Activated CD8-positive, alpha-beta memory T cell treated with anti-CD3 and anti-CD28 coated beads, Interleukin-2, amount 50 U/mL, for 24 hours (primary cell): ENCODE results near the gene MTG2.

ENCODE experiments used
- DNase-seq: peaks from one replicate; pipeline ENCODE4 v3.0.0-alpha.2; 2020; ENCODE audit errors: extremely low read depth

The MTG2 gene, protein sequence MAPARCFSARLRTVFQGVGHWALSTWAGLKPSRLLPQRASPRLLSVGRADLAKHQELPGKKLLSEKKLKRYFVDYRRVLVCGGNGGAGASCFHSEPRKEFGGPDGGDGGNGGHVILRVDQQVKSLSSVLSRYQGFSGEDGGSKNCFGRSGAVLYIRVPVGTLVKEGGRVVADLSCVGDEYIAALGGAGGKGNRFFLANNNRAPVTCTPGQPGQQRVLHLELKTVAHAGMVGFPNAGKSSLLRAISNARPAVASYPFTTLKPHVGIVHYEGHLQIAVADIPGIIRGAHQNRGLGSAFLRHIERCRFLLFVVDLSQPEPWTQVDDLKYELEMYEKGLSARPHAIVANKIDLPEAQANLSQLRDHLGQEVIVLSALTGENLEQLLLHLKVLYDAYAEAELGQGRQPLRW

DNA sequence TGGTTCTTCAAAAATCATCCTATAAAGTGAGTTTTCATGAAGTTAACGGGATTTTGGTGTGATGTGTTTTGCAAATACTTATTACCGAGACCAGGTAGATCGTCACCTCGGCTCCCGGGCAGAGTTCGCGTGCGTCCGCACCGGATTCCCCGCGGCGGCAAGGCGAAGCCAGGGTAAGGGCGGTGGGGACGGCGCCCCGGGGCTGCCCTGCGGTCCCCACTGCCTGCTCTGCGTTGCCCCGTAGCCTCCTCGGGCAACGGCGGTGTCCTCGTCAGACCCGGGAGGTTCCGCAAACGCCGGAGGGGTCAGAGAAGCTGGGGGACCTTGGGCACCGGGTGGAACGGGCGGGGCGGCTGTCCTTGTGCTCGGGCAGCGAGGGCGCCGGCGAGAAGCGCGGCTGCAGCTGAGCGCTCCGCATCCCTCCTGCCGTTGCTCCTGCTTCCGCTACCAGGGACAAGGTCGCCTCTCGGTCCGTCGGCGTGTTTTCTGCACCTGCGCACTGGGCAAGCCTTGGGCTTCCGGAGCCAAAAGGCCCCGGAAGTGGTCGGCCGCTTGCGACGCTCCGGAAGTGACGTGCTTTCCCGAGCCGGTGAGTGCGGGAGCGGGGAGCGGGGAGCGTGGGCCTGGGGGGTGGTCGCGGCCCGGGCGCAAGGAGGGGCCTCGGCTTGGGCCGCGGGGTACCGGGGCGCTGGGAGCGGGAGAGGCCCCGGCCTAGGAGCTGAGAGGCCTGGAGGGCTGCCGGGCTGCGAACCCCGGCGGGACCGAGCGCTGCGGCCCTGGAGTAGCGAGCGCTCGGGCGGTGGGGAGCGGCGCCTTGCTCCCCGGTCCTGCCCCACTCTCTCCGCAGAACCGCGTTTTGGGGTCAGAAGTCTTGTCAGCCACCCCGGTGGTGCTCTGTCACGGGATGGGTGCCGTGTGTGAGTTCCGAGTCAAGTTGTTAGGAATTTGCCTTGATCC lies at the start of gene MTG2:
Gene MTG2 (plus strand): TSS at position 560 of the 957 bp plus-strand sequence. CDS start 10,393 bp downstream, outside the sequence.
- peak; percentile 88 for DNase-seq

DNA sequence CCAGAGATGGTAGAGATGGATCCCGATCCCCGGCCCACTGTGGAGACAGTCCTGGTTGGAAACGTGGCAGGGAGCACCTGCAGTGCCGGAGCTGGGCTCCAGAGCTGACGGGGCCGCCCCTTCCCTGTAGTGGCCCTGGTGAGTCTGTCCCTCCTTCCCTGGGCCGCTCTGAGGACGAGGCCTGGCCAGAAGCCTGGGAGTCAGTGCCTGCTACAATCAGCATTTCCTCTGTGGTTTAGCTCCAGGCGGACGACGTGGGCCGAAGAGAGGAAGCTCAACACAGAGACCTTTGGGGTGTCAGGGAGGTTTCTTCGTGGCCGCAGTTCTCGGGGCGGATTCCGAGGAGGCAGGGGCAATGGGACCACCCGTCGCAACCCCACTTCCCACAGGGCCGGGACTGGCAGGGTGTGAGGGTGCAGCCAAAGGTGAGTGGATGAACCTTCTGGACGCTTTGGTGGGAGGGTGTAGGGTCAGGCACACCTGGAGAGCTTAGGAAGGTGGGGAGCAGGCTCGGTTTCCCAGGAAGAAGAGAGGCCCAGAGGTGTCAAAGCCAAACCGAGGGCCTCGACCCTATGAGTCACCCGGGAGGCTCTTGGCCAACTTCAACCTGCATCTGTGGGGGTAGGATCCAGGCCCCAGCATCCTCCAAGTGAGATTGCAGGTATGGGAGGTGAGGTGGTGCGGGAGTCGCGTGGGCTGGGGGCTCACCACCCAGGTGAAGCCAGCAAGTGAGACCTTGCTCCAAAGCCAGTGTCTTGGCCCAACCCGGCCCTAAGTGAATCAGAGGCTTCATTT lies 49.6 kb upstream of the MTG2 start:
- DNase-seq, result no peak

DNA sequence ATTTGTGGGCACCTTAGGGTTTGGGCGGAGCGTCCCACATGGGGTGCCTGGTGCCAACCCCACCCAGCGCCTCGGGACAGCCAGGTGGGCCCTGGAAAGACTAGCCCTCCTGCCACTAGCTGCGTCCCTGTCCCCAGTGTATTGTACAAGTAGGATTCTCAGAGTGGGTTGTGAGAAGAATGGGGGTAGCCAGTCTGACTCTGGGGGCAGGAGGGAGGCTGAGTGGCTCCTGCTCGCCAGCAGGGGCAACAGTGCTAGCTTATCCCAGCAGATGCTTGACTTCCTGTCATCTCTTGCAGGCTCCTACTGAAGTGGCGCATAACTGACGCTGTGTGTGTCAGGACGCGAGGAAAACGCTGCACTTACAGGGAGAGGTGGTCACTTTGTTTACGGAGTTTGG lies 49.0 kb upstream of the MTG2 start:
- no peak for DNase-seq

DNA sequence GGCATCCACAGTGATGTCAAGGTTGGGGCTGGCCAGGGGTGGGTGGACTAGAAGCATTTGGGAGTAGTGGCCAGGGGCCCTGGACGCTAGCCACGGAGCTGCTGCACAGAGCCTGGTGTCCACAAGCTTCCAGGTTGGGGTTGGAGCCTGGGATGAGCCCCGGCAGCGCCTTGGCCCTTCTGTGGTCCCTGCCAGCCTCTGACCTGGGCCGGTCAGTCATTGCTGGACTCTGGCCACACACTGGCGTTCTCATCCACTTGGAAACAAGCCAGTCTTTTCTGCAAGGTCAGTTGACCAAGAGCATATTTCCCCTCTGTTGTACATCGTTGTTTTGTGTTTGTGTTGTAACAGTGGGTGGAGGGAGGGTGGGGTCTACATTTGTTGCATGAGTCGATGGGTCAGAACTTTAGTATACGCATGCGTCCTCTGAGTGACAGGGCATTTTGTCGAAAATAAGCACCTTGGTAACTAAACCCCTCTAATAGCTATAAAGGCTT lies 48.0 kb upstream of the MTG2 start:
- no peak for DNase-seq

DNA sequence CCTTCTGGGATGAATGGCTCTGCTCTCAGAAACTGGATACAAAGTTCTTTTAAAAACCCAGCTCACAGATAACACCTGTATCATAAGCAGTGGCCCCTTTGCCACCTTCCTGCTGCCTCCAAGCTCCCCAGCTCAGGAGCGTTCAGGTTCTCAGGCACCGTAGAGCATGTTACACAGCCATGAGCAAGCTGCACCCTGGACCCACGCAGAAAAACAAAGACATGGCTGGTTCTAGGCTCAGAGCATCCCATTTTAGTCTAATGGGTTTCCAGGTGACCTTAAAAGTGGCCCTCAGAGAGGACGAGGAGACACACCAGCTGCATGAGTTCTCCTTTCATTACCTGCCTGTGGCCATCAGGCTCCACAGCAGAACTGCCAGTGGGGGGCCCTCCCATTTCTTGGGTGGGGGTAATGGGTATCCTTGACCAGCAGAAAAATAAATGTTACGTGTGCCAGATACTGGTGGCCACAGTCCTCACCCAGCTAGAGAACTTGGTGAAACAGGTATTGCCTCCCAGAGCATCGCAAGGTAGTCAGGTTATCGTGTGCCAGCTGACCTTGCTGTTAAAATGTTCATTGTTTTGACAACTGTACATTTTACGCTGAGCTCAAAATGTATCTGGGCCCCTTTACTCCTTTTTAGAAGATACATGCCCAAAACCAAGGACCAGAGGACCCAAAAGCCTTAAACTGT lies 47.1 kb upstream of the MTG2 start:
- no peak for DNase-seq

DNA sequence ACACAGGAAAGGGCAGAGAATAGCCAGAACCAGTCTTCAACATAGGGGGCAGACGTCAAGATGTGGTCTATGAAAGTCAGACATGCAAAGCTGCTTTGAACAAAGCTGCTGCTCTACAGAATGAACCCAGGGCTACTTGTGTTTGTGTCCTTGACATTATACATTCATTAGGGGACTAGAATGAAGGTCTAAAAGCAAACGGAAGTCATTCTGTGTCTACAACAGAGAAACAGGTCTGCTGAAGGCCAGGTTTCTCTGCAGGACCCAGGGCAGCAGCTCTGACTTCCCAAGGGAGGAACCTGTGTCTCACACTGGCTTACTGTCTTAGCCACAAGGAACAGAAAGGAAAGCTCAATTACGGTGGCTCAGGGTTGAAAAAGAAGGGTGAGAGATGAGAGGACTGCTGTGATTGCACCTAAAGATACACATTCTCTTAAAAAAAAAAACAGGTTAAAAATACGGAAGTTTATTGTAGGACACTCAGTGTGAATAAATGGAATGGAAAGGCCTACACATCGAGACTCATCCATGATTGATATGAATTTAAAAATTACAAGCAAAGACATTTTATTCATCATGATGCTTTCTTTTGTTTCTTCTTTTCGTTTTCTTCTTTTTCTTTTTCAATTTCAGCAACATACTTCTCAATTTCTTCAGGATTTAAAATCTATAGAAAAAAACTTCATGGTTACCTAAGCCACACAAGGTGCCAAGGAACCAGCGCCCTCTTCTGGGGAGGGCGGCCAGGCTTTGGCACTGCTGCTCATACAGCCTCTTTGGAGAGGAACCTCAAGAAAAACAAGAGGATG lies 46.3 kb upstream of the MTG2 start:
- no peak for DNase-seq

DNA sequence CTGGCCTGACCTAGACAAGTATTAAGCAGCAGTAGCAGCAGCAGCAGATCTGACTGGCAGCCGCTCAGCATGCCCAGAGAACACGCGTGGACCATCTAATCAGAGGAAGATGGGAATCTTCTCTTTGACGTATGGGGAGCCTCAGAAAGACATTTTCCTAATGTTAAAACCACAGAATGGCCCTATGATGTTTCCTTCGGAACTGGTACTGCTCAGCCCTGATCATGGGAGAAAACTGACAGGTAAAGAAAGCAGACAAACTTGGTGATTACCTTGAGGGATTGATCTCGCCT lies 45.8 kb upstream of the MTG2 start:
- DNase-seq, result no peak

DNA sequence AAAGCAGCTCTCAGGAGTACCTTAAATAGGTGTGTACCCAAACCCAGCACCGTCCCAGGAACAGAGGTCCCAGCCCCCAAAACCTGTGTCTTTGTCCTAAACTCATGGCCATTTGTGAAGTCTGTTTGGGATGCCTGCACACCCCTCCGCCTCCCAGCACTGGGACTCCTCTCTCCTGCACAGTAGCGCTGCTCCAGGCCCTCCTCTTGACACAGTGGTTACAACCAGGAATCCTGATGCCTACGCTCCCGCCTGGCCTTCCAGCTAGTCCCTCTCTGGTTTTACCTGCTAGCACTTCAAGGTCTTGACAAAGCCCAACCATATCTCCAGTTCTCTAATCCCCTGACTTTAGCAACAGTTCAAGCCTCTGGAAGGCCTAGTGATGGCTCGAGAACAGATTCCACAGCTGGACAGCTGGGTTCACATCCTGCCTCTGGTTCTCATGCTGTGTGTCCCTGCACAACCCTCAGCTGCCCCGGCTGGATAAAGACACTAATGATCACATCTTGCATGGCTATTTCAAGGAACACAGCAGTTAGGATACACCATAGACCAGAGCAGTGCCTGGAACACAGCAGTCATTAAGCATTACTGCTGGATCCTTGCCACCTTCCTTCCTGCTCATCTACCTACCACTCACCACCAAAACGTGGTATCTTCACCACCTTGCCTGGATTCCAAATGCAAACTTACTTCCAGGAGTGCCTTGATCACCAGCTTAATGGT lies 45.2 kb upstream of the MTG2 start:
- DNase-seq, result no peak

DNA sequence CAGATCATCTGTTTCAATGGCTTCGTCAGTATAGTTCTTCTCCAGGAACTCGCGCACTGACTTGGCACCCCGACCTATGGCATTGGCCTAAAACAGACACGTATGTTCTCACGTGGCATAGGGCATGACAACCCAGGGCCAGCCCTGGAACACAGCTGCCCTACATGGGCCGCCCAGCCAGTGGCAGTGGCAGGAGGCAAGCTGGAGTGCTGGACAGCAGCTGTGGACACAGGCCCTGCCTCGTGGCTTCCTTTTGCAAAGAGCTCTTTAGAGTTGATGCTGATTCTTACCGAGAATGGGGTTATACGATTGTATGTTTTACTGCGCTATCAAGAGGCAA lies 44.7 kb upstream of the MTG2 start:
- no peak for DNase-seq

DNA sequence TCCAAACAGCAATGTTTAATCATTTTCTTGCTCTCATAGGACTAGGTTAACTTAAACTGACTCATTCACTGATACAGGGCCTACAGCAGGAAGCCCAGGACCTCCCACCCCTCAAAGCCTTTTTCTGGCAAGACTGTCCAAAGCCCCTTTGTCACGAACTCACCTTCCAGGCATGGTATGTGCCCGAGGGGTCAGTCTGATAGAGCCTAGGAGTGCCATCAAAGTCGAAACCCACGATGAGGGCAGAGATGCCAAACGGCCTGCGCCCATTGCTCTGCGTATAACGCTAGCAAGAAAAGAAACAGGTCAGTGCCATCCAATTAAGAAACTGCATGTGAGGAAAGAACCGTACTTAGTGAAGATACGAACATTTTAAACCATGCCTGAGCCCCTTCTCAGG lies 43.9 kb upstream of the MTG2 start:
- no peak for DNase-seq

DNA sequence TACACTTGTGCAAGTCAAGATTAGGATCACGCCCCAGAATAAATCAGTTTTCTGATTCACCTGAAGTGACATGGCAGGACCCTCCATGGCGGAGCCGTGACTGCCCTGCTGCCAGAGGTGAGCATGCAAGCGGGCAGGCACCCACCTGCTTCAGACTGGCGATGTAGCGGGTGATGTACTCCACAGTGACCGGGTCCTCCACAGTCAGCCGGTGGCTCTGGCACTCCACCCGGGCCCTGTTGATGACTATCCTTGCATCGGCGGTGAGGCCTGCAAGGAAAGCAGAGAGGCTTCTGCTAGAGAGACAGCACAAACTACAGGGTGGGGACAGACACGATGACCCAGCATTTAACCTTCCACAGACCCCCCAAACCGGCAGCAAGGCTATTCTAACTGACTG lies 43.2 kb upstream of the MTG2 start:
- DNase-seq, result no peak

DNA sequence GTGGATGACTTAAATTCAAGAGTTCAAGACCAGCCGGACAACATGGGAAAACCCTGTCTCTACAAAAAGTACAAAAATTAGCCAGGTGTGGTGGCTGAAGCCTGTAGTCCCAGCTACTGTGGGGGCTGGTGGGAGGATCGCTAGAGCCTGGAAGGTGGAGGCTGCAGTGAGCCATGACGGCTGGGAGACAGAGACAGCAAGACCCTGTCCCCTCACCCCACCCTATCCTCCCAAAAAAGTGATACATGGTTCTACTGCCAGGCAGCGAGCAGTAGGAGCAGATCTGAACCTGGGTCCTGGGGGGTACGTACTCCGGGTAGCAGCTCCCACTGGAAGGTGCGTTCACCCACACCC lies 41.8 kb upstream of the MTG2 start:
- DNase-seq, result no peak

DNA sequence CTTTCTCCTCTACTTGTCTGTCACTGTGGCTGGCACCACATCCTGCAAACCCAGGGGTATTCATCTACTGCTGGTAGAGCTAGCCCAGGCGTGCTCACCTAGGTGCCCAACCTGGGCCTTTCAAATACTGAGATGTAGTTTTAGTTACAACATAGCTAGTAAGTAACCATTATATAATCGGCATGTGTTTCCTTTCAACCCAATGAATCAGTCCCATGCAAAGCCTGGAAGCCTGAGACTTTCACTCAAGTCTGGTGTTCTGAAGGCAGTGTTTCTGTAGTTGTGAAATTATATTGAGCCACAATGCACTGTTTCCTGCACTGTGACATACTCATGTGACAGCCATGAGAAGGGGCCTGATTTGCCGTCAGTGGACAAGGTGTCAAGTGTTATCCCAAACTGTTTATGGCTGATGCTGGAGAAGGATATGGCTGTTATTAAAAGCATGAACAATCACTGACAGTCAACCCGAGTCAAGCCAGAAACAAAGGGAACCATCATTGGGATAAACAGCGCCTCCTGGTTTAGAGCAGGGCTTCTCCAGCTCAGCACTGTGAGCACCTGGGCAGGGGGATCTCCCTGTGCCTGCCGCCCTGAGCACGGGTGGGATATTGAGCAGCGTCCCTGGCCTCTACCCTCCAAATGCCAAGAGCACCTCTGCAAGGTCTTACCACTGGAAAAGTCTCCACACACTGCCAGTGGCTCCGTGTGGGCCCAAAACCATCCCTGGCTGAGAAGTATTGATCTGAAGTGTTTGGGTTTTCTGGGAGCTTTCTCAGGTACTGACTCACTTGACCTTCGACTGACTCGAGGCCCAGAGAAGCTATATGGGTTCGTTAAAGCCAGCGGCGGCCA lies 41.2 kb upstream of the MTG2 start:
- DNase-seq, result no peak

DNA sequence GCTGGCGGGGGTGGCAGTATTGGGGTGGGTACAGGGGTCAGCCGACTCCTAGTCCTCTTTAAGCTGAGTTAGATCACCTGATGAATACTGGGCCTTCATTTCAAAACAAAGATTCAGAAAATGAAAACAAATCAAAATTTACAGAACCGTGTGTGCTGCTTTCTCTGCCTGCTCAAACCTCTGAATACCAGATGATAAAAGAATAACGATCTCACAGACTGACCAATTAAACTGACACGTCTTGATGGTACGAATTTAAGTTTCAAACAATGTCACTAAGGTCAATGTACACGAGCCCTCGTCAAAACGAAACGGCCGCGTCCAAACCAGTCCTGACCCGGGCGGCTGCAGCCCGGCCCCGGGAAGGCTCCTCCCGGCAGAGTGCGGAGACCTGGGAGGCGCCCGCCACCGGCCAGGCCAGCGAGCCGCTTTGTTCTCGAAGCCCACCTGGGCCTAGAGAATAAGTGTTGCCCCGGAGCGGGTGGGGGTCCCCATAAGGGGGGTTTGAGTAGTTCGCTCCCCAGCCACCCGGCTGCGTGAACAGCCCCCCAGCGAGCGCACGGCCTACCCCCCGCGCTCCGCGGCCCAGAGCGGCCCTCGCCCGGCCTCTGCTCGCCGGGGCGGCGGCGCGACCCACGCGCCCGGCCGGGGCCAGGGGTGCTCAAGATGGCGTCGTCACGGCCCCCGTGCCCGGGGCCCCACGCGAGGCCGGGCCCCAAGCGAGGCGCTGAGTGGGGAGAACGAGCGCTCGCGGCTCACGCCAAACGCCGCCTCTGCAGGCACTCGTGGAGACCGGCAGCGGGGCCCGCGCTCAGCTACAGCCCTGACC lies 40.4 kb upstream of the MTG2 start:
- no peak for DNase-seq

DNA sequence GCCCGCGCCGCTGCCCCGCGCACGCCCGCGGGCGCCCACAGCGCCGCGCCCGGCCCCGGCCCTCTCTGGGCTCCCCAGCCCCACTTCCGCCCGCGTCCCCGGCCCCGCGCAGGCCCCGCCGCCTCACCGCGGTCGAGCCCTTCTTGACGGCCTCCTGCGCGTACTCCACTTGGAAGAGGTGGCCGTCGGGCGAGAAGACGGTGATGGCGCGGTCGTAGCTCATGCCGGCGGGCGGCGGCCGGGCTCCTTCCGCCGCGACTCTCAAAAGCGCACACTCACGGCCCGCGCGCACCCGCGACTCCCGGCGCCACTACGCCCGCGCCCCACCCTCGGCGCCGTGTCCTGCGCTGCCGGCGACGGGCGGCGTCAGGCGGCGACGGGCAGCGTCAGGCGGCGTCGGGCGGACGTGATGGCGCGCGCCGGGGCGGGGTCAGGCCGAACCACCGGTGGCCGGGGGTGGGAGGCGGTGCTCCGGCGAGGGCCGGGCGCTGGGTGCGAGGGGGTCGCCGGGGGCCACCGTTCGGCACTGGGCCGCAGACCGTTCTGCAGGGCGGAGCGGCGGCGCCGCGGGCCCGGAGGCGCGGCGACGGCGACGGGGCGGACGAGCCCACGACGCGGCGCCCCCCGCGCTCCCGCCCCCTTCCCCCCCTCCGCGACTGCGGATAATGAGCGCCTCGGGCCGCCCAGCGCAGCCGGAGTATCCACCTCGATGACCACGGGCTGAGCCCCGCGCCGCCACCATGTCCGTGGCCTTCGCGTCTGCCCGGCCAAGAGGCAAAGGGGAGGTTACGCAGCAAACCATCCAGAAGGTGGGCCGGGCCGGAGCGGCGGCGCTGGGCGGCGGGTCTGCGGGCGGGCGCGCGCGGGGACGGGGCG lies 39.5 kb upstream of the MTG2 start, which contains the start of the genes PSMA7 and SS18L1:
Gene PSMA7 (minus strand): TSS at position 314 of the 876 bp plus-strand sequence. CDS start 91 bp downstream, at position 223.
Gene SS18L1 (plus strand): TSS at position 689 of the 876 bp plus-strand sequence. CDS start 52 bp downstream, at position 741.
- DNase-seq, result no peak

DNA sequence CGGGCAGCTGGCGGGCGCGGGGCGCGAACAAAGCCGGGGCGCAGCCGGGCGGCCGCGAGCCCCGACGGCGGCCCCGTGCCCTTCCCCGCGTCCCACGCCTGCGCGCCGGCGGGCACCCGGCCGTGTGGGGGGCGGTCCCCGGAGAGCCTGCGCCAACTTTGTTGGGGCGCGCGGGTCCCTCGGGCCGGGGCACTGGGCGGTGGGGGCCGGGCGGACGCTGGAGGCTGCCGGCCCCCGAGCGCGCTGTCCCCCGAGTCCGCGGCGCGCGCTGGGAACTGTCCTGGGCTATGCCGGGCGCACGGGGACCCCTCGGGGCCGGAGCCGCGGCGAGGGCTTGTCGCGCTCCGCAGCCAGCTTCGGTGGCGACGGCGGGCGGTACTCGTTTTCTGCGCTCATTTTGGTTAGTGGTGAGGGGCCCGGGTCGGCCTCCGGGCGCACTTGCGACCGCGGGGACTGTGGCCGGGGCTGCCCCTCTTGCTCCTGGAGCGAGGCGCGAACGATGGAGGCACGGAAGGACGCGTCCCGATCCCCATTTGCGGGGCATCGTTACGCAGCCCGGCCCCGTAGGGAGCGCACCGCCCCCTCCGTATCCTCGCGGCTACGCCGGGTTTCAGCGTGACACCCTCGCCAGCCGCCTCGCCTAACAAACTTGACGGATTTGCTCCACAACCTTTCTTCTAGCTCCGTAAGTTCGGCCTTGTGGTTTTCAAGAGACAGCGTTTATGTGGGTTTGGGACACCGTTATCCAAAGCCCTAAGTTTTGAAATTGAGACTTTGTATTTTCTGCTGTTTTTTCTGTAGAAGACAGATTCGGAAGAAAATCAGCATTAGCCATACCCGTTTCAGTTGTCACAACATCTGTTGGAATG lies 38.6 kb upstream of the MTG2 start:
- no peak for DNase-seq
